MM.1S (cell line): Measurements from ENCODE around the gene C20orf202.

ENCODE experiments used
- CTCF ChIP-seq: fragments of 300-600 bp; sonication (generic); IDR thresholded peaks from 2 replicates; pipeline ENCODE4 v1.5.1; 2016; ENCODE audit warnings: antibody characterized with exemption, low read length, mixed read lengths
- EZH2 ChIP-seq: fragments of 300-600 bp; sonication (generic); optimal IDR thresholded peaks from 2 replicates; pipeline ENCODE3; 2017; ENCODE audit warnings: low read depth, mild to moderate bottlenecking, antibody characterized with exemption, low read length, mixed read lengths

DNA sequence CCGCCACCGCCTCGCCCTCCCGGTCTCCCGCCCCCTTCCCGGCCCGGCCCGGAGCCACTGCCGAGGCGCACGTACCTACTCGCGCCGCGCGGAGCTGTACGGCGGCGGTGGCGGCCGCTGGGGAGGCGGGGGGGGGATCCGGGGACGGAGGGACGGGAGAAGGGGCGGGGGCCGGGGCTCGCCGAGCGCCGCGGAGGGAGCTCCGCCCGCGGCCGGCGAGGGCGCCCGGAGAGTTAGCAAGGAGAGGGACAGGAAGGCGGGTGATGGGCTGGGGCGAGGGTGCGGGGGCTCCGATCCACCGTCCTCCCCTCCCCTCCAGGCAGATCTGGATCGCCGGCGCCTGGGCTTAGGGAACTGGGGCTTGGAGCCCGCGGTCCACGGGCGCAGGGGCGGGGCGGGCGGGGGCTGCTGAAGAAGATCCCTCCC is 17.9 kb upstream of the C20orf202 start:
- no peak for TF ChIP-seq CTCF
- TF ChIP-seq EZH2 = no peak
